Endothelial cell of umbilical vein (primary cell): ENCODE data around the gene AFG1L.

Experiments
- EZH2 ChIP-seq: IDR thresholded peaks from 2 replicates; pipeline ENCODE4 v1.6.1; 2012; ENCODE audit warnings: borderline replicate concordance, low read depth, mild to moderate bottlenecking, moderate library complexity, low read length, inconsistent platforms; ENCODE audit not compliant: severe bottlenecking
- MYC ChIP-seq: IDR thresholded peaks from one replicate; pipeline ENCODE4 v1.6.1; 2011; ENCODE audit warnings: mild to moderate bottlenecking, low read depth, low read length
- POLR2A ChIP-seq: IDR thresholded peaks from 2 replicates; pipeline ENCODE4 v1.6.1; 2012; ENCODE audit warnings: low read depth, mild to moderate bottlenecking, control low read depth, low read length
- POLR2AphosphoS5 ChIP-seq: IDR thresholded peaks from 2 replicates; pipeline ENCODE4 v1.6.1; 2012; ENCODE audit warnings: low read depth, mild to moderate bottlenecking, control low read depth, low read length, moderate library complexity; ENCODE audit not compliant: insufficient read depth
- TF ChIP-seq, protein P1 (sequence below), 2 donors: IDR thresholded peaks; 1 replicate in 1 of 2; 2 replicates in 1 of 2; pipeline ENCODE4 v1.5.1; 2011; ENCODE audit warnings: low read length in 2 of 2, mild to moderate bottlenecking in 2 of 2, moderate library complexity in 2 of 2, control low read depth in 1 of 2, inconsistent platforms in 1 of 2, low read depth in 1 of 2; ENCODE audit not compliant: insufficient read depth in 1 of 2; ENCODE audit errors: extremely low read depth in 1 of 2

- TF ChIP-seq, protein P1, sequence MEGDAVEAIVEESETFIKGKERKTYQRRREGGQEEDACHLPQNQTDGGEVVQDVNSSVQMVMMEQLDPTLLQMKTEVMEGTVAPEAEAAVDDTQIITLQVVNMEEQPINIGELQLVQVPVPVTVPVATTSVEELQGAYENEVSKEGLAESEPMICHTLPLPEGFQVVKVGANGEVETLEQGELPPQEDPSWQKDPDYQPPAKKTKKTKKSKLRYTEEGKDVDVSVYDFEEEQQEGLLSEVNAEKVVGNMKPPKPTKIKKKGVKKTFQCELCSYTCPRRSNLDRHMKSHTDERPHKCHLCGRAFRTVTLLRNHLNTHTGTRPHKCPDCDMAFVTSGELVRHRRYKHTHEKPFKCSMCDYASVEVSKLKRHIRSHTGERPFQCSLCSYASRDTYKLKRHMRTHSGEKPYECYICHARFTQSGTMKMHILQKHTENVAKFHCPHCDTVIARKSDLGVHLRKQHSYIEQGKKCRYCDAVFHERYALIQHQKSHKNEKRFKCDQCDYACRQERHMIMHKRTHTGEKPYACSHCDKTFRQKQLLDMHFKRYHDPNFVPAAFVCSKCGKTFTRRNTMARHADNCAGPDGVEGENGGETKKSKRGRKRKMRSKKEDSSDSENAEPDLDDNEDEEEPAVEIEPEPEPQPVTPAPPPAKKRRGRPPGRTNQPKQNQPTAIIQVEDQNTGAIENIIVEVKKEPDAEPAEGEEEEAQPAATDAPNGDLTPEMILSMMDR (IDR thresholded peaks at IDR 0.05; ENCODE audit: extremely low read depth in 1 of 2, insufficient read depth in 1 of 2, low read depth in 1 of 2, low read length in 2 of 2), result no peak
- TF ChIP-seq EZH2 (no peak), POLR2A (no peak), POLR2AphosphoS5 (no peak), MYC (no peak)
These were observed 124.6 kb downstream of the AFG1L start for GRCh38 chr6:108419474-108419873.
